SK-N-SH treated with all-trans-retinoic acid at 6 μM for 48 hours (cell line): ENCODE results near the gene PODXL2.

Experiments used
- ARNTL ChIP-seq: fragments of 450-650 bp; formaldehyde crosslinking; IDR thresholded peaks from 2 replicates; pipeline ENCODE4 v1.5.0; 2020; ENCODE audit warnings: low read depth, mild to moderate bottlenecking, moderate library complexity, borderline replicate concordance
- CSDC2 ChIP-seq: fragments of 250-450 bp; sonication (Bioruptor Pico); IDR thresholded peaks from 2 replicates; pipeline ENCODE4 v1.5.0; 2020; ENCODE audit warnings: mild to moderate bottlenecking, moderate library complexity
- GLIS3 ChIP-seq: fragments of 250-450 bp; sonication (Bioruptor Pico); IDR thresholded peaks from 2 replicates; pipeline ENCODE4 v1.5.0; 2020; ENCODE audit warnings: mild to moderate bottlenecking, moderate library complexity
- PATZ1 ChIP-seq: fragments of 250-450 bp; sonication (Bioruptor Pico); IDR thresholded peaks from 2 replicates; pipeline ENCODE4 v1.8.0; 2020; ENCODE audit warnings: mild to moderate bottlenecking, moderate library complexity, borderline replicate concordance
- ZC3H10 ChIP-seq: fragments of 250-450 bp; sonication (Bioruptor Pico); IDR thresholded peaks from 2 replicates; pipeline ENCODE4 v1.5.1; 2021; ENCODE audit warnings: mild to moderate bottlenecking, moderate library complexity

- no peak for TF ChIP-seq PATZ1 (CRISPR knock-in tag)
- TF ChIP-seq CSDC2, result no peak
- TF ChIP-seq GLIS3 (CRISPR knock-in tag), result no peak
- no peak for TF ChIP-seq ZC3H10 (CRISPR knock-in tag)
- no peak for TF ChIP-seq ARNTL (CRISPR knock-in tag)
Observed at GRCh38 chr3:127714125-127714571, 85.2 kb downstream of the PODXL2 start.
